GM18861 (cell line): ENCODE data around the gene RPS25.
"Not testable (repeated sequence)": the region's sequence is repeated elsewhere in the genome, so short reads cannot be mapped to it uniquely, and the experiment has no call there.

ENCODE experiments used
- ATAC-seq: cut with Tn5 transposase; IDR thresholded peaks from one replicate; pipeline ENCODE4 v1.9.1; 2021; ENCODE audit not compliant: unreplicated experiment

Gene RPS25

GRCh38 chr11:119018074-119018938 is at the start of gene RPS25, which contains the start of gene TRAPPC4:
Gene RPS25, minus strand, starts transcription at chr11:119018343. Its CDS starts 59 bp downstream, at chr11:119018284.
Gene TRAPPC4, plus strand, starts transcription at chr11:119018766. Its CDS starts 30 bp downstream, at chr11:119018796.
- peak; percentile 84 for ATAC-seq

- peak; percentile 83 for ATAC-seq
Measured at GRCh38 chr11:119067371-119068222, 49.5 kb upstream of the RPS25 start, which contains the start of gene VPS11. Gene VPS11, plus strand, starts transcription at chr11:119067818. Its CDS starts 6 bp downstream, at chr11:119067824.

GRCh38 chr11:119065369-119065768 is 47.2 kb upstream of the RPS25 start:
- no peak for ATAC-seq

- no peak for ATAC-seq
Measured at GRCh38 chr11:119062779-119063178, 44.6 kb upstream of the RPS25 start.

- ATAC-seq, result no peak
Measured at GRCh38 chr11:119061256-119061655, 43.1 kb upstream of the RPS25 start.

- ATAC-seq, result not testable (repeated sequence)
Measured at GRCh38 chr11:119059128-119059527, 41.0 kb upstream of the RPS25 start.

- peak; percentile 83 for ATAC-seq
Measured at GRCh38 chr11:119057000-119057769, 39.0 kb upstream of the RPS25 start, which contains the start of gene HYOU1. Gene HYOU1, minus strand, starts transcription at chr11:119057205. Its CDS starts 1,045 bp downstream, at chr11:119056160.

GRCh38 chr11:119056421-119056999 is 38.4 kb upstream of the RPS25 start:
- no peak for ATAC-seq

- no peak for ATAC-seq
Measured at GRCh38 chr11:119055901-119056300, 37.8 kb upstream of the RPS25 start.

- no peak for ATAC-seq
Measured at GRCh38 chr11:119054418-119054817, 36.3 kb upstream of the RPS25 start.

GRCh38 chr11:119052163-119052814 is 34.1 kb upstream of the RPS25 start:
- no peak for ATAC-seq

- ATAC-seq, result peak; percentile 46
Measured at GRCh38 chr11:119051440-119052162, 33.5 kb upstream of the RPS25 start.

GRCh38 chr11:119049081-119049480 is 30.9 kb upstream of the RPS25 start:
- no peak for ATAC-seq

GRCh38 chr11:119048644-119049043 is 30.5 kb upstream of the RPS25 start:
- ATAC-seq, result no peak

GRCh38 chr11:119047205-119047604 is 29.1 kb upstream of the RPS25 start:
- ATAC-seq, result no peak

GRCh38 chr11:119046489-119046888 is 28.3 kb upstream of the RPS25 start:
- ATAC-seq, result no peak

- ATAC-seq, result no peak
Measured at GRCh38 chr11:119044708-119045107, 26.6 kb upstream of the RPS25 start.

GRCh38 chr11:119042927-119043326 is 24.8 kb upstream of the RPS25 start:
- no peak for ATAC-seq
